ENCODE data around the gene PDCD6IP.
"Not testable (repeated sequence)": the region's sequence is repeated elsewhere in the genome, so short reads cannot be mapped to it uniquely, and the experiment has no call there.

PDCD6IP gene, protein sequence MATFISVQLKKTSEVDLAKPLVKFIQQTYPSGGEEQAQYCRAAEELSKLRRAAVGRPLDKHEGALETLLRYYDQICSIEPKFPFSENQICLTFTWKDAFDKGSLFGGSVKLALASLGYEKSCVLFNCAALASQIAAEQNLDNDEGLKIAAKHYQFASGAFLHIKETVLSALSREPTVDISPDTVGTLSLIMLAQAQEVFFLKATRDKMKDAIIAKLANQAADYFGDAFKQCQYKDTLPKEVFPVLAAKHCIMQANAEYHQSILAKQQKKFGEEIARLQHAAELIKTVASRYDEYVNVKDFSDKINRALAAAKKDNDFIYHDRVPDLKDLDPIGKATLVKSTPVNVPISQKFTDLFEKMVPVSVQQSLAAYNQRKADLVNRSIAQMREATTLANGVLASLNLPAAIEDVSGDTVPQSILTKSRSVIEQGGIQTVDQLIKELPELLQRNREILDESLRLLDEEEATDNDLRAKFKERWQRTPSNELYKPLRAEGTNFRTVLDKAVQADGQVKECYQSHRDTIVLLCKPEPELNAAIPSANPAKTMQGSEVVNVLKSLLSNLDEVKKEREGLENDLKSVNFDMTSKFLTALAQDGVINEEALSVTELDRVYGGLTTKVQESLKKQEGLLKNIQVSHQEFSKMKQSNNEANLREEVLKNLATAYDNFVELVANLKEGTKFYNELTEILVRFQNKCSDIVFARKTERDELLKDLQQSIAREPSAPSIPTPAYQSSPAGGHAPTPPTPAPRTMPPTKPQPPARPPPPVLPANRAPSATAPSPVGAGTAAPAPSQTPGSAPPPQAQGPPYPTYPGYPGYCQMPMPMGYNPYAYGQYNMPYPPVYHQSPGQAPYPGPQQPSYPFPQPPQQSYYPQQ

DNA sequence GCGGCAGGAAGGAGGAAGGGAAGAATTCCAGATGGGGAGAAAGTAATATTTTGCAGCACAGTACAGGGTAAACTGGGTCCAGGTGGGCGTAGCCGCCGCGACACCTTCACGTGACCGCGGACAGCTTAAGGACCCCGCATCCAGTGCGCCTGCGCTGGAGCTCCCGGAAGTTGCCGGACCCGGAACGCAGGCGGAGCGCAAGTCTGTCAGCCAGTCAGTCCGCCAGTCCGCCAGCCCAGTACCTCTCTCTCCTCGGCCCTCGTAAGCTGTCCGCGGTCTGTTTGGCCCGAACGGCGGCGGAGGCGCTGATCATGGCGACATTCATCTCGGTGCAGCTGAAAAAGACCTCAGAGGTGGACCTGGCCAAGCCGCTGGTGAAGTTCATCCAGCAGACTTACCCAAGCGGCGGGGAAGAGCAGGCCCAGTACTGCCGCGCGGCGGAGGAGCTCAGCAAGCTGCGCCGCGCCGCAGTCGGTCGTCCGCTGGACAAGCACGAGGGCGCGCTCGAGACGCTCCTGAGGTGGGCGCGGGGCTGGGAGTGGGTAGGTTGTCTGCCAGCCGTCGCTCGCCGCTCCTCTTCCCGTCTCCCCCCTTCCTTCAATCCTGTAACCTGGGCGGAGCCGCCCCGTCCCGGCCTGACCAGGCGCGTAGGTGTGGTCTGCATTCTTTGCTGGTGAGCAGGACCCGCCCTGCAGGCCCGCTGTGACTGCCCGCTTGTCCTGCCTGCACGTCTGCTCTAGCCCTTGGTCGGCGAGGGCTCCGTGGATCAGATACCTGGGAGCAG lies at the start of gene PDCD6IP:
Gene PDCD6IP (plus strand): TSS at position 213 of the 784 bp plus-strand sequence. CDS start 99 bp downstream, at position 312.
- peak; percentile 75 for DNase-seq (ENCODE audit: low read depth)

DNA sequence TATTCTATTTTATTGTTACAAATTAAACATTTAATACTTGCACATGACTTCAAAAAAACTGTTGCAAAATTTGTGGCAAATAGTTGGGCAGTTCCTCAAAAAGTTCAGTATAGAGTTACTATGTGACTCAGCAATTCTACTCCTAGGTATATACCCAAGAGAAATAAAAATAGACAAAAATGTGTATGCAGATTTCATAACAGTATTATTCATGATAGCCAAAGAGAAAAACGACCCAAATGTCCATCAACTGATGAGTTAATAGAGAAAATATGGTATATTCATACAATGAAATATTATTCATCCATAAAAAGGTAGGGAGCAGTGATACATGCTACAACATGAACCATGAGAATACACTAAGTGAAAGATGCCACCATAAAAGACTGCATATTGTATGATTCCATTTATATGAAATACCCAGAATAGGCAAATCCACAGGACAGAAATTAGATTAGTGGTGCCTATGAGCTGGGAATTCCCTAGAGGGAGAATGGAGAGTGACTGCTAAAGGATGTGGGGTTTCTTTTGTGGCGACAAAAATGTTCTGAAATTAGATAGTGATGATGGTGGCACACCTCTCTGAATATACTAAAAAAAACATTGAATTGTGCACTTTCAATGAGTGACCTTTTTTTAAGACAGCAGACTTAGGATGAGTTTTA lies 48.8 kb upstream of the PDCD6IP start:
- DNase-seq (ENCODE audit: low read depth), result no peak

DNA sequence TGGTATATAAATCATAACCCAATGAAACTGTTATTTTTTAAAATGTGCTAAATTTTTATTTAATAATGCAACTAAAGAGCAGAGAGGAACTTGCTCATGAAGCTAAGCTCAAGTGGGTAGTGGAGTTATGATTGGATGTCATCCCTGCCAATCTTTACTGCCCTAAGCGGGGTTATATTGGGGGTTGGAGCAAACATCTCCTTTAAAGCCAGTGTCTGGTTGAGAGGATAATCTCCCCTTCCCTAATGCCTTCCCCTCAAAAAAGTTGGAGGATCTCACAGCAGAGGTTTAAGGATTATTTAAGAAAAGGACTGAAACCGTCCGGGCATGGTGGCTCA lies 48.2 kb upstream of the PDCD6IP start:
- DNase-seq (ENCODE audit: low read depth), result no peak

DNA sequence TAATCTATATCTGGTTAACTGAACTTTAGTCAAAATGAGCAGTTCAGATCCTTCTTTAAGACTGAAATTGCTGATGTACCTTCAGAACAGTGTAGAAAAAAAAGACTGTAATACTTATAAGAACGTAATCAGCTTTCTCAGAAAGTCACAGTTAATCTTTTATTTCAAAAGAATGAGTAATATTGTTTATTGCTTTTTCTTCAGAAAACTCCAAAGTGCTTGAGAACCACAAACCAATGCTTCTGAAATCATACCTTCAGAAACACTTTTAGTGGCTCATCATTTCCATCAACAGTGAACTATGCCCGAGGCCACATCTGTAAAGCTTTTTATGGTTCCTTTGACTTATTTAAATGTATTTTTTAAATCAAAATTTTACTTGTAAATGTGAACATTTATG lies 47.1 kb upstream of the PDCD6IP start:
- no peak for DNase-seq (ENCODE audit: low read depth)

DNA sequence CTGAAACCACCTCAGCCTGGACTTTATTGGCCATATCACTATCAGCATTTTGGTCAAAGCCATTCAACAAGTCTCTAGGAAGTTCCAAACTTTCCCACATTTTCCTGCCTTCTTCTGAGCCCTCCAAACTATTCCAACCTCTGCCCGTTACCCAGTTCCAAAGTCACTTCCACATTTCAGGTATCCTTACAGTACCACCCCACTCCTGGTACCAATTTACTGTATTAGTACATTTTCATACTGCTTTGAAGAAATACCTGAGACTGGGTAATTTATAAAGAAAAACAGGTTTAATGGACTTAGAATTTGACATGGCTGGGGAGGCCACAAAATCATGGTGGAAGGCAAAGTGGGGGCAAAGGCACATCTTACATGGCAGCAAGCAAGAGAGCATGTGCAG lies 44.0 kb upstream of the PDCD6IP start:
- not testable (repeated sequence) for DNase-seq (ENCODE audit: low read depth)

DNA sequence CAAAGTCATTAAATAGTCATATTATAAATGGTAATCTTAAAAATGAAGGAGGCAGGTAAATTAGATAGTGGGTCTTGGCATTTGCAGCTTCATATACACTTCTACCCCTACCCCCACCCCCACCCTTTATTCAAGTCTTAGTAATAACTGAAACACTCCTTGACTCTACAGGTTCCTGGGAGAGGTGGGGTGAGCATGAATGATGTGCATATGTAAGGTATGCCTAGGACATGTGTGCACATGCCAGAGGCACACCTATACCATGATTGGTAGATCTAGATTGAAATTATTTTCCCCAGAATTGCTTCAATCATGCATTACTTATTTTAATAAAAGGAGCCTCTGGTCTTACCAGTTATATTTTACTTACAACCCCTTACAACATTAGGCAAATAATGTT lies 40.1 kb upstream of the PDCD6IP start:
- no peak for DNase-seq (ENCODE audit: low read depth)

DNA sequence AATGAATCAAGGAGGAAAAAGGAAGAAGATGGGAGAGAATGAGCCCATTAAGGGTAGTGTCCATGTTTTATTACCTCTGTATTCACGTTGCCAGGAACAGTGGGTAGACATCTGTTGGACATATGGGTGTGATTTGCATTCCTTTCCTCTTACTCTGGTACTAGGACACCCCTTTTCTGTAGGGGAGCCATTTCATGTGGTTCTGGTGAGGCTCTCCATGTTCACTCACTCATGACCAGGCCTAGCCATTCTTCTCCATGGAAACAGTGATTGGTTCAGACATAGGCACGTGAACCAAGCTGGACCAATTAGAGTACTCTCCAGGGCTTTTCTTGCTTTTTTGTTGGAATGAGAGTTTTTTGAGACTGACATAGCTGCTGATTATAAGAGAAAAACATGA lies 39.6 kb upstream of the PDCD6IP start:
- no peak for DNase-seq (ENCODE audit: low read depth)

DNA sequence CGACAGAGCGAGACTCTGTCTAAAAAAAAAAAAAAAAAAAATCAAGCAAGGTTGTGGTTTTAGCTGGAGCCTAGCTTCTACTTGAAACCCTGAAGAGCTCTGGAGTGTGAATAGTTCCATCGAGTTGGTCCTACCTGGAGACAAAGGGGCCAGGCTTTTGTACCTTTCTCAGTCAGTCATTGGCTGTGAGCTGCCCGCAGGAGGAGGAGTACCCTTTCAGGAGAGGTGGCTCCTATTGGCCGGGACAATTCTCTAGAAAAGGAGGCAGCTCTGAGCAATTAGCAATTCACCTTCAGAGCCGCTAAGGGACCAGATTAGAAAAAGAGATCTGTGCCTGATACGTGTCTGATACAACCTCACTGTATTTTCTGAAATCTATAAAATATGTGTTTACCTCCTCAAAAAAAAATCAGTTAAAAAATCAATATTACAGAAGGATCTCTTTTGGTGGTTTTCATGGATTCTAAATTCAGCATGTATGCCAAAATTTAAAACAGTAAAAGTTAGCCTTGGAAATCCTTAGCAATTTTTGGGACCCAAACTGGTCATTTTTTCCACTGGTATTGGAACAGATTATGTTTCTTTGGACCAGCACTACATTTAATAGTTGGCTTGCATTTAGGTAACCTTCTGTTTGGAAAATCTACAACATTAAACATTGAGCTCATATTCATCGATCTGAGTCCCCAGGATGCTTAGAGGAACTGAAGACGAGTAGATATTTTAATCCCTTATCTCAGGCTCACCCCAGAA lies 29.7 kb upstream of the PDCD6IP start:
- no peak for DNase-seq (ENCODE audit: low read depth)

DNA sequence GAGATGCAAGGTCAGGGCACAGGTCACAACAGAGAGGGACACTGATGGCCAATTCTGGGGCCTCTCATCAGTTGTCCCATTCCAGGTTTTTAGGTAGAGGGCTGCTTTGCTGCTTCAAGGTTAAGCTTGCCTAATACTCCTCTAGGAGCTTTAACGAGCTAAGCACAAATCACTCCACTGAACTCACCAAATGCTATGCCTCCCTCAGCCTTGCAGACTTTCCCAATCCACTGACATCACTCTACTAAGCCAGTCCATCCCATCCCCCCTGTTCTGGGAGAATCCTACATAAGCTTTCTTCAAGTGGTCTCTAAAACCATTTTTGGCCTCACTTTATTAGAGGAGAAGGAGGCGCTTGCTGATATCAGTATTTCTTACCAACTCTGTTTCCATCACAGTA lies 24.8 kb upstream of the PDCD6IP start:
- DNase-seq (ENCODE audit: low read depth), result no peak

DNA sequence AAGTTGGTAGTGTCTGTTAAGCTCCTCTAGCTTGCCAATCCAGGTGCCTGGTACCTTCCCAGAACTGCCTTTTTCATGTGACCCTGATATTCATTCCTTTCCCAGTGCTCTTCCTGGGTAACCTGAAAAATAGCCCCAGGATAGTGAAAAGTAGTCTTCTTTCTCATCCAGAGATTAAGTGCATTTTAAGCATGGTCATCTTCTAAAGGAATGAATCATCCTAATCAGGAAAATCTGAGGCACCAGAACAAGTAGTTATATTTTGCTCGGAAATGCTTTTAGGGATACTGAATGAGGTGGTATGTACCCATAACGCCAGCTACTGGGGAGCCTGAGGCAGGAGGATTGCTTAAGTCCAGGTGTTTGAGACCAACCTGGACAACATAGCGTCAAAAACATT lies 23.1 kb upstream of the PDCD6IP start:
- no peak for DNase-seq (ENCODE audit: low read depth)

DNA sequence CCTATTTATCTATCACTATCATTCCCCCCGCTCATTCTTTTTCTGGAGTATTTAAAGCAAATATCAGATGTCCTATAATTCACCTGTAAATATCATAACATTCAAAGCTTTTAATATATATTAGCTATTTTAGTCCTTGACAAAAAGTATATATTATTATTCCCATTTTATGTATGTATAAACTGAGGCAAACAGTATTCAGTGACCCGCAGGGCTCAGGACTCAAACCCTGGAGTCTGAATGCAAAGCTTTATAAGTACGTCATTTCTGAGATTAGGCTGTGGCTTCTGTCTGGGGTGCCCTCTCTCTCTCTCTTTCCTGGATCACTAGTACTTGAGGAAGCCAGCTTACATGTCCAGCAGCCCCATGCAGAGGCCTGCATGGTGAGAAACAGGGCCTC lies 20.4 kb upstream of the PDCD6IP start:
- no peak for DNase-seq (ENCODE audit: low read depth)

DNA sequence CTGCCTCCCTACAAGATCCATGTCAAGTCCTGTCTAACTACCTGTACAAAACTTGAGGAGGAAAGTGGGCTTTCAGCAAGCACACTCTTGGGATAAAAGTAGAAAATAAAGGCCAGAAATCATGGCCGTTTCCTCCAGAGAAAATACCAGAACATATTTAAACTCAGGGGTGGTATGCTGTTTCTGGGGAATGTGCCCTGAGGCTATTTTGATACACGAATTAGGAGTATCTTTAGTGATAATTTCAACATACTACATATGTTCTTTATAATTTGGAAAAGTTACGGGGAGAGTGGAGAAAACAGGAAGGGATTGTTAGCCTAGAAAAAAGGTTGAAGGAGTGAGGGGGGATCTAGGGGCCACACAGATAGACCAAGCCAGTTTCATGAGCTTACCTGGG lies 18.7 kb upstream of the PDCD6IP start:
- DNase-seq (ENCODE audit: low read depth), result no peak

DNA sequence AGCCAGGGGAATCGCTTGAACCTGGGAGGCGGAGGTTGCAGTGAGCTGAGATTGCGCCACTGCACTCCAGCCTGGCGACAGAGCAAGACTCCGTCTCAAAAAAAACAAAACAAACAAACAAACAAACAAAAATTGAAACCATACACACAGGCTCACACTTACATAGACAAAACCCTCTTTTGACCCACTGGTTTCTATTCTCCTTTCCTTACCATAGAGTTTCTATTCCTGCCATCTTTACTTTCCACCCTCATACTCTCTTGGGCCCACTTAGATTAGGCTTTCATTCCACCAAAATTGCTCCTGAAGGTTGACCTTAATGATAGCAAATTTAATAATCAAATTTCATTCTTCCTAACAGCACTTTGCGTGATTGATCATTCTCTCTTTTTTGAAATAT lies 17.0 kb upstream of the PDCD6IP start:
- DNase-seq (ENCODE audit: low read depth), result not testable (repeated sequence)

DNA sequence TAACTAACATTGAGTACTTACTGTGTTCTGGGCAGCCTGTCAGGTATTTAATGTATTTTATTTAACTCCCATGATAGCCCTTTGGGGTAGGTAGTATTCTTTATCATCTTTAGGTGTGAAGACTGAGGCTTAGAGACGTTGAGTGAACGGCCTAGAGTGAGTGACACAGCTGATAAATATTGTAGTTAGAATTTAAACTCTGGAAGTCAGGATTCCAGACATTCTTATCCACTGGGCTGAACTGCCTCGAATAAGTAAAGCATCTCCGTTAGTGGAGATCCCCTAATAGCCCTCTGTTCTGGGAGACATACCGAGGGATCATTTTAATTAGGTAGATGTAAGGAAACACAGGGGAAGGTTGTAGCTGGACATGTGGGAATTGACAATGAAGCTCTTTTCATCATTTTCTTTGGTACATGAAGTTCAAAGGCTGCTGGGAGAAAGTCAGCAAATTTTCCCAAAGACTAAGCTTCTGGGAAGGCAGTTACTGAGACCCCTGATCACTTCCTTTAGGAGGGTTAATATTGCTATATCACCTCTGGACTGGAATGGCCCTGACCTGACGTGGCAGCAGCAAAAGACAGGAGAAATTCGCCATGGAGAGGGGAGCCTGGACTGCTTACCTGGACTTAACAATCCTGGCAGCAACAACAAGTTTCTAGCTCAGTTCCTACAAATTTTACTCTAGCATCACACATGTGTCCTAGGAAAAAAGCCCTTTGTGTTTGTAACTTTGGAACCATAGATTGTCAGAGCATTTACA lies 11.7 kb upstream of the PDCD6IP start:
- no peak for DNase-seq (ENCODE audit: low read depth)

DNA sequence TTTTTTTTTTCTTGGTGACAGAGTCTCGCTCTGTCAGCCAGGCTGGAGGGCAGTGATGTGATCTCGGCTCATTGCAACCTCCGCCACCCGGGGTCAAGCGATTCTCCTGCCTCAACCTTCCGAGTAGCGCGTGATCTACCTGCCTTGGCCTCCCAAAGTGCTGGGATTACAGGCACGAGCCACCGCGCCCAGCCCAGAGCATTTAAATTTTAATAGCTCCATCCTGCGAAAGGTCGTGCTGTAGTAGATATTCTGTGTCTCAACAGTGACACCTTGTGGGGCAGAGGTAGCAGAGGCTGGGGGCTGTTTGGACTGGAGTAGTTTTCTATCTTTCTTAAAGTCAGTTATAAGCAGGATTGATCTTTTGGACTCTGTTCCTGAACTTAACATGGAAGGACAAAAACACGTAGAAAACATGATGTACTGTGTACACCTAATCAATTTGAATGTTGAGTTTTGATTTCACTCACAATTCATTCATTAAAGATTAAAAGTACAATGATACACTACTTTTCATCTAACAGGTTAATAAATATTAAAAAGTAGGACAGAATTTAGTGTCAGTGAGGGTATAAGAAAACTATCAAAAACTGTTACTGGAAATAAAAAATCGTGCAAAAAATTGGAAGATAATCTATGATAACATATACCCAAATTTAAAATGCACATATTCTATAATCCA lies 11.0 kb upstream of the PDCD6IP start:
- peak; percentile 14 for DNase-seq (ENCODE audit: low read depth)

DNA sequence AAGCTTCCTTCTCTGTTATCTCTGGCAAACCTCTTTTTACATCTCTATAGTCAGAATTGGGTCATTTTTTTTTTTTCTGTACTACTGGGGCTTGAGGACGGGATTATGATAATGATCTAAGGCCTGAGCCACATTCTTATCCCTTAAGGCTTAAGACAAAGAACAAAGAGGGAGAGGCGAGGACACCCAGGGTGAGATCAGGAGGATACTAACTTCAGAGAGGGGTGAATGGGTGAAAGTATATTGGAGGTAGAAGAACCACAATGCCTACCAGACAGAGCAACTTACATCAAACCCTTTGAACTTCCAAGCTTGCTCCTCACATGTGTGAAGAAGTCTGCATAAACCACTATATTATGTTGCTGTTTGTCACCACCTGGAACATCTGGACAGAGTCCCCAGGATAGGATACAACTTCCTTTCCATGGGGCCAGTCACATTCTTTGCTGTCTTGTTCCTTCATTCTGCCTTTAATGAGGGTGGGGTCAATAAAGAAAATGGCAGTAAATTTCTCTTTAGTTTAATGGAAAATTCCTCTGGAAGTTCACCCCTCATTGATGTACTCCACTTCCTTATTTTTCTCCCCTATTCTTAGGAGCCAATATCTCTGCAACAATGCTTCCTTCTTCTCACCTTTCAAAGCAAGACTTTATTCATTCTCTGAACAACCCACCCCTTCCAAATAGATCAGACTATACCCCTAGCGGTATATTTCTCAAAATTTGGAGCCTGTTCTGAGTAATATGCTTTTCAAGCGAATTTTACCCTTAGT lies 9.1 kb upstream of the PDCD6IP start:
- no peak for DNase-seq (ENCODE audit: low read depth)

DNA sequence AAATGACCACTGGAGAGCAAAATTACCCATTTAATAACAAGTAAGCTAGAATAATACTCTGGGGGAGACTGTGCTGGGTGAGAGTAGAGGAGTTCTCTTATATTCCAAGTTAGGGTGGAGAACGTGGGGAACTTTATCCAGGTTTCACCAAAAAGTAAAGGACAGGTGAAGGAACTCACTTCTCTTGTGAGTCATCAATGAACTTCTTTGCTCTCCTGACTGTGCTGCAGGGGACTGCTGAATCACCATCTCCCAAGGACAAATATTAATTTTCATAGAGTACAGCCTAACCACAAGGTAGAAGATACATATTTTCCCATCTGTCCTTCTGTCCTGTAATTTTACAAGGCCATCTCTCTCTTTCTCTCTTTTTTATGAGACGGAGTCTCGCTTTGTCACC lies 8.3 kb upstream of the PDCD6IP start:
- DNase-seq (ENCODE audit: low read depth), result no peak

DNA sequence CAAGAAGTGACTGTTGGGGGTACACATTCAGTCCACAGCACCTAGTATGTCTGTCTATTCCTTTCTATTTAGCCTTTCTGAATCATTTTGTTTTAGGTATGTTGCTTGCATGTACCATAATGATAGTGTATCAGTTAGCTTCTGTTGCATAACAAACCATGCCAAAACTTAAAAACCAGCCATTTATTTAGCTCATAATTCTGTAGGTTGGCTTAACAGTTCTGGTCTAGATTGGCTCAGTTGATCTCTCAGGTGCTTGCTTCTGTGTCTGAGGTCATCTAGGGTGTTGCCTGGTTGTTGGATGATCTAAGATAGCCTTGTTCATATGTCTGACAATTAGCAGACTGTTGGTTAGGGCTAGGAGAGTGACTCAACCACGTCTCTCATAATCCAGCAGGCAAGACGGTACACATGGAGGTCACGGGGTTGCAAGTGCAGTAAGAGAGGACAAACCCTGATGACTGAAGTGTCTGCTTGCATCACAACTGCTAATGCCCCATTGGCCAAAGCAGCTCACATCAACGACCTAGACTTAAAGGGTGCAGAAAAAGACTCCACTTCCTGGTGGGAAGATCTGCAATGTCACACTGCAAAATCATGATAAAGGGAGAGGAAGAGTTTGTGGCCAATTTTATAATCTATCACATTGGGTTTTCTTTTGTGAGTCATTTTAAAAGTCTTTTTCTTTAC lies 6.8 kb upstream of the PDCD6IP start:
- DNase-seq (ENCODE audit: low read depth), result no peak

All from T-helper 22 cell (primary cell).